ENCODE measurements around the gene PHOSPHO1.
"Not testable (repeated sequence)": the region's sequence is repeated elsewhere in the genome, so short reads cannot be mapped to it uniquely, and the experiment has no call there.

PHOSPHO1 gene

DNA sequence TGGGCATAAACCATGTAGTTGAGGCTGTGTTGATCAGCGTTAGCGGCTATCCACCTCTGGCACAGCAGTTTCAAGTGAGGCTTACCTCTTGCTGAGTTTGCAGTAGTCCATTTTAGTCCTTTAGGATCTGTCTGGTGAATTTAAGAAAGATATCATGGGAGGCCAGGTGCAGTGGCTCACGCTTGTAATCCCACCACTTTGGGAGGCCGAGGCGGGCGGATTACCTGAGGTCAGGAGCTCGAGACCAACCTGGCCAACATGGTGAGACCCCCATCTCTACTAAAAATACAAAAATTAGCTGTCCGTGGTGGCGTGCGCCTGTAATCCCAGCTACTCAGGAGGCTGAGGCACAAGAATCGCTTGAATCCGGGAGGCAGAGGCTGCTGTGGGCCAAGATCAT lies 45.4 kb upstream of the PHOSPHO1 start:
- H3K27me3 ChIP-seq (ENCODE audit: insufficient read depth, low read length, poor library complexity); H3K27ac ChIP-seq (ENCODE audit: low read depth, low read length); H3K79me1 ChIP-seq (ENCODE audit: low read length); H3K79me2 ChIP-seq (ENCODE audit: control insufficient read depth, insufficient read depth, low read length); H4K8ac ChIP-seq (ENCODE audit: low read depth, low read length); H3K9ac ChIP-seq (ENCODE audit: low read length); H2AK5ac ChIP-seq (ENCODE audit: low read length); H3K36me3 ChIP-seq (ENCODE audit: control insufficient read depth, insufficient read depth, low read length); H2BK15ac ChIP-seq (replicated peaks; ENCODE audit: low read depth); H3K23ac ChIP-seq (ENCODE audit: low read length); H3K18ac ChIP-seq (ENCODE audit: low read length); H3K4me1 ChIP-seq (ENCODE audit: control insufficient read depth, low read depth, low read length); H3K4me3 ChIP-seq (ENCODE audit: low read length); H3K4me2 ChIP-seq (ENCODE audit: low read length); H4K5ac ChIP-seq (ENCODE audit: low read length); DNase-seq; H3K4ac ChIP-seq (ENCODE audit: low read depth, low read length); H3K56ac ChIP-seq (ENCODE audit: low read length); H2BK5ac ChIP-seq (ENCODE audit: low read length); H2BK120ac ChIP-seq (ENCODE audit: low read depth, low read length): not testable (repeated sequence)
- WGBS (ENCODE audit: extremely low coverage, insufficient coverage, low lambda C conversion rate) = no CpG with 5 or more reads among the region's 12 CpGs

- Histone ChIP-seq H3K79me2 (ENCODE audit: control insufficient read depth, insufficient read depth, low read length) (no peaks in the 10 kb centered on the region), H3K9ac (ENCODE audit: low read length) (no peak overlapping the region), H3K36me3 (ENCODE audit: control insufficient read depth, insufficient read depth, low read length) (no peaks in the 10 kb centered on the region), H3K4ac (ENCODE audit: low read depth, low read length) (no peak overlapping the region), H3K4me2 (ENCODE audit: low read length) (no peak overlapping the region), H2BK120ac (ENCODE audit: low read depth, low read length) (no peak overlapping the region), H3K4me1 (ENCODE audit: control insufficient read depth, low read depth, low read length) (no peaks in the 10 kb centered on the region), H3K23ac (ENCODE audit: low read length) (no peak overlapping the region), H3K4me3 (ENCODE audit: low read length) (no peak overlapping the region), H3K27ac (ENCODE audit: low read depth, low read length) (no peak overlapping the region), H2BK5ac (ENCODE audit: low read length) (no peak overlapping the region), H3K27me3 (ENCODE audit: insufficient read depth, low read length, poor library complexity) (no peaks in the 10 kb centered on the region), H3K18ac (ENCODE audit: low read length) (no peak overlapping the region), H4K8ac (ENCODE audit: low read depth, low read length) (no peak overlapping the region), H3K56ac (ENCODE audit: low read length) (no peak overlapping the region), H2AK5ac (ENCODE audit: low read length) (no peak overlapping the region), H4K5ac (ENCODE audit: low read length) (no peak overlapping the region), H2BK15ac (replicated peaks; ENCODE audit: low read depth) (no peak overlapping the region), H3K79me1 (ENCODE audit: low read length) (no peaks in the 10 kb centered on the region)
- no peak for DNase-seq
- no CpG with 5 or more reads among the region's 5 CpGs for WGBS (ENCODE audit: extremely low coverage, insufficient coverage, low lambda C conversion rate)
Measured at GRCh38 chr17:49269356-49269755, 38.8 kb upstream of the PHOSPHO1 start.

GRCh38 chr17:49267912-49268311 lies 37.3 kb upstream of the PHOSPHO1 start:
- Histone ChIP-seq H4K5ac (ENCODE audit: low read length) (no peak overlapping the region), H3K79me1 (ENCODE audit: low read length) (no peaks in the 10 kb centered on the region), H3K27me3 (ENCODE audit: insufficient read depth, low read length, poor library complexity) (no peaks in the 10 kb centered on the region), H2BK120ac (ENCODE audit: low read depth, low read length) (no peak overlapping the region), H3K27ac (ENCODE audit: low read depth, low read length) (no peak overlapping the region), H3K18ac (ENCODE audit: low read length) (no peak overlapping the region), H2BK5ac (ENCODE audit: low read length) (no peak overlapping the region), H3K79me2 (ENCODE audit: control insufficient read depth, insufficient read depth, low read length) (no peaks in the 10 kb centered on the region), H2AK5ac (ENCODE audit: low read length) (no peak overlapping the region), H4K8ac (ENCODE audit: low read depth, low read length) (no peak overlapping the region), H3K4ac (ENCODE audit: low read depth, low read length) (no peak overlapping the region), H3K4me2 (ENCODE audit: low read length) (no peak overlapping the region), H3K23ac (ENCODE audit: low read length) (no peak overlapping the region), H3K36me3 (ENCODE audit: control insufficient read depth, insufficient read depth, low read length) (no peaks in the 10 kb centered on the region), H3K4me3 (ENCODE audit: low read length) (no peak overlapping the region), H3K4me1 (ENCODE audit: control insufficient read depth, low read depth, low read length) (no peaks in the 10 kb centered on the region), H3K56ac (ENCODE audit: low read length) (no peak overlapping the region), H3K9ac (ENCODE audit: low read length) (no peak overlapping the region), H2BK15ac (replicated peaks; ENCODE audit: low read depth) (no peak overlapping the region)
- DNase-seq = no peak
- whole genome bisulfite sequencing (ENCODE audit: extremely low coverage, insufficient coverage, low lambda C conversion rate) = no CpG with 5 or more reads among the region's 3 CpGs

GRCh38 chr17:49266233-49266632 lies 35.6 kb upstream of the PHOSPHO1 start:
- H3K56ac ChIP-seq (ENCODE audit: low read length) = no peak overlapping the region
- no peaks in the 10 kb centered on the region for H3K79me2 ChIP-seq (ENCODE audit: control insufficient read depth, insufficient read depth, low read length)
- H4K8ac ChIP-seq (ENCODE audit: low read depth, low read length) = no peak overlapping the region
- H3K23ac ChIP-seq (ENCODE audit: low read length) = no peak overlapping the region
- no peak overlapping the region for H2AK5ac ChIP-seq (ENCODE audit: low read length)
- H2BK5ac ChIP-seq (ENCODE audit: low read length) = no peak overlapping the region
- no peak overlapping the region for H3K9ac ChIP-seq (ENCODE audit: low read length)
- H2BK120ac ChIP-seq (ENCODE audit: low read depth, low read length) = no peak overlapping the region
- no peak overlapping the region for H4K5ac ChIP-seq (ENCODE audit: low read length)
- no peak for DNase-seq
- H3K4me1 ChIP-seq (ENCODE audit: control insufficient read depth, low read depth, low read length) = no peaks in the 10 kb centered on the region
- no CpG with 5 or more reads among the region's 2 CpGs for WGBS (ENCODE audit: extremely low coverage, insufficient coverage, low lambda C conversion rate)
- H3K4me2 ChIP-seq (ENCODE audit: low read length) = no peak overlapping the region
- H3K4me3 ChIP-seq (ENCODE audit: low read length) = no peak overlapping the region
- no peaks in the 10 kb centered on the region for H3K79me1 ChIP-seq (ENCODE audit: low read length)
- no peak overlapping the region for H3K18ac ChIP-seq (ENCODE audit: low read length)
- H3K4ac ChIP-seq (ENCODE audit: low read depth, low read length) = no peak overlapping the region
- H2BK15ac ChIP-seq (replicated peaks; ENCODE audit: low read depth) = no peak overlapping the region
- H3K27ac ChIP-seq (ENCODE audit: low read depth, low read length) = no peak overlapping the region
- no peaks in the 10 kb centered on the region for H3K27me3 ChIP-seq (ENCODE audit: insufficient read depth, low read length, poor library complexity)
- H3K36me3 ChIP-seq (ENCODE audit: control insufficient read depth, insufficient read depth, low read length) = no peaks in the 10 kb centered on the region

DNA sequence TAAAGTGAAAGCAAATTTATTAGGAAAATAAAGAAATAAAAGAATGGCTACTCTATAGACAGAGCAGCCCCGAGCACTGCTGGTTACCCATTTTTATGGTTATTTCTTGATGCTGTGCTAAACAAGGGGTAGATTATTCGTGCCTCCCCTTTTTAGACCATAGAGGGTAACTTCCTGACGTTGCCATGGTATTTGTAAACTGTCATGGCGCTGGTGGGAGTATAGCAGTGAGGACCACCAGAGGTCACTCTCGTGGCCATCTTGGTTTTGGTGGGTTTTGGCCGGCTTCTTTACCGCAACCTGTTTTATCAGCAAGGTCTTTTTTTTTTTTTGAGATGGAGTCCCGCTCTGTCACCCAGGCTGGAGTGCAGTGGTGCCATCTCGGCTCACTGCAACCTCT lies 31.0 kb upstream of the PHOSPHO1 start:
- not testable (repeated sequence) for H3K79me1 ChIP-seq (ENCODE audit: low read length); H3K4me3 ChIP-seq (ENCODE audit: low read length); H3K27ac ChIP-seq (ENCODE audit: low read depth, low read length); H4K8ac ChIP-seq (ENCODE audit: low read depth, low read length); H2BK5ac ChIP-seq (ENCODE audit: low read length); H3K4me1 ChIP-seq (ENCODE audit: control insufficient read depth, low read depth, low read length); H3K23ac ChIP-seq (ENCODE audit: low read length); H3K9ac ChIP-seq (ENCODE audit: low read length); DNase-seq; H3K56ac ChIP-seq (ENCODE audit: low read length); H3K18ac ChIP-seq (ENCODE audit: low read length); H3K79me2 ChIP-seq (ENCODE audit: control insufficient read depth, insufficient read depth, low read length); H3K4ac ChIP-seq (ENCODE audit: low read depth, low read length); H4K5ac ChIP-seq (ENCODE audit: low read length); H2BK120ac ChIP-seq (ENCODE audit: low read depth, low read length); H3K36me3 ChIP-seq (ENCODE audit: control insufficient read depth, insufficient read depth, low read length); H2AK5ac ChIP-seq (ENCODE audit: low read length); H2BK15ac ChIP-seq (replicated peaks; ENCODE audit: low read depth); H3K27me3 ChIP-seq (ENCODE audit: insufficient read depth, low read length, poor library complexity); H3K4me2 ChIP-seq (ENCODE audit: low read length)
- no CpG with 5 or more reads among the region's 9 CpGs for WGBS (ENCODE audit: extremely low coverage, insufficient coverage, low lambda C conversion rate)

DNA sequence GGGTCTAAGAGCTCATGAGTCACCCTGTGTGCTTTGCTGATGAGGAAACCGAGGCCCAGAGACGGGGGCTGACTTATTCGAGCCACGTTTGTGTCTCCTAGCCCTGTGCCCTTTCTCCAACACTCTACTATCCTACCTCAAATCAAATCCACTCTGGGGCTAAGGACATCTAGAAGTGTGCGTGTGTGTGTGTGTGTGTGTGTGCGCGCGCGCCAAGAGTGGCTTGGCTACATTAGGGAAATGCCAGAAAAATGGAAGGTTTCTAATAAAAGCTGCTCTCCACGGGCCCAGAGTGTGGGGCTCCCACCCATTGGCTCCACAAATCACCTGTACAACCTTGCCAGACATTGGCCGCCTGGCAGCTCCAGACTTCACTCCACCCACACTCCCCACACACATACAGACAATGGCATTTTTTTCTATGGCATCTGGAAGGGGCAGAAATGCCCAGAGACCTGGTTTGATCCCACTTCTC lies 30.3 kb upstream of the PHOSPHO1 start:
- Histone ChIP-seq H3K18ac (ENCODE audit: low read length) (no peak overlapping the region), H3K79me1 (ENCODE audit: low read length) (no peaks in the 10 kb centered on the region), H3K79me2 (ENCODE audit: control insufficient read depth, insufficient read depth, low read length) (no peaks in the 10 kb centered on the region), H3K27ac (ENCODE audit: low read depth, low read length) (no peak overlapping the region), H2BK120ac (ENCODE audit: low read depth, low read length) (no peak overlapping the region), H3K4ac (ENCODE audit: low read depth, low read length) (no peak overlapping the region), H2AK5ac (ENCODE audit: low read length) (no peak overlapping the region), H3K23ac (ENCODE audit: low read length) (no peak overlapping the region), H4K5ac (ENCODE audit: low read length) (no peak overlapping the region), H4K8ac (ENCODE audit: low read depth, low read length) (no peak overlapping the region), H3K56ac (ENCODE audit: low read length) (peak overlapping the region; percentile 2), H3K4me3 (ENCODE audit: low read length) (no peak overlapping the region), H2BK15ac (replicated peaks; ENCODE audit: low read depth) (no peak overlapping the region), H3K27me3 (ENCODE audit: insufficient read depth, low read length, poor library complexity) (no peaks in the 10 kb centered on the region), H3K4me1 (ENCODE audit: control insufficient read depth, low read depth, low read length) (no peaks in the 10 kb centered on the region), H3K36me3 (ENCODE audit: control insufficient read depth, insufficient read depth, low read length) (no peaks in the 10 kb centered on the region), H2BK5ac (ENCODE audit: low read length) (no peak overlapping the region), H3K4me2 (ENCODE audit: low read length) (no peak overlapping the region), H3K9ac (ENCODE audit: low read length) (no peak overlapping the region)
- no CpG with 5 or more reads among the region's 11 CpGs for WGBS (ENCODE audit: extremely low coverage, insufficient coverage, low lambda C conversion rate)
- DNase-seq = no peak

Measured in mesendoderm (in vitro differentiated cells).